OCI-LY3 (cell line): Measurements from ENCODE around the gene PTCD2.

Experiments used
- H2AFZ ChIP-seq: fragments of 200-600, 300-600 bp; shearing (Covaris generic); 2 replicates; pipeline ENCODE4 v1.6.0; 2014; ENCODE audit warnings: antibody characterized with exemption, low read depth, low read length
- H3K27ac ChIP-seq: fragments of 200-600, 300-600 bp; sonication (generic); 2 replicates; pipeline ENCODE4 v1.5.1; 2014; ENCODE audit warnings: mild to moderate bottlenecking, low read length, moderate library complexity, mixed read lengths
- H3K27me3 ChIP-seq: fragments of 200-600, 300-600 bp; sonication (generic); 2 replicates; pipeline ENCODE4 v1.6.1; 2014; ENCODE audit warnings: low read depth, low read length, mixed read lengths
- H3K36me3 ChIP-seq: fragments of 200-600, 300-600 bp; sonication (generic); replicated peaks from 2 replicates; pipeline ENCODE3; 2014; ENCODE audit warnings: low read depth, low read length, mixed read lengths
- H3K4me1 ChIP-seq: fragments of 300-600, 200-600 bp; sonication (generic); 2 replicates; pipeline ENCODE4 v1.6.1; 2014; ENCODE audit warnings: low read length, mixed read lengths
- H3K4me2 ChIP-seq: fragments of 200-600, 300-600 bp; sonication (generic); 2 replicates; pipeline ENCODE4 v1.6.1; 2014; ENCODE audit warnings: low read length, mixed read lengths
- H3K4me3 ChIP-seq: fragments of 300-600, 200-600 bp; sonication (generic); 2 replicates; pipeline ENCODE4 v1.5.1; 2014; ENCODE audit warnings: antibody characterized with exemption, mild to moderate bottlenecking, low read length, moderate library complexity
- H3K79me2 ChIP-seq: fragments of 300-600, 200-600 bp; shearing (Covaris generic); 2 replicates; pipeline ENCODE4 v1.6.1; 2014; ENCODE audit warnings: mild to moderate bottlenecking, low read length, mixed read lengths
- H3K9ac ChIP-seq: fragments of 300-600, 200-600 bp; shearing (Covaris generic); 2 replicates; pipeline ENCODE4 v1.6.0; 2014; ENCODE audit warnings: mild to moderate bottlenecking, low read length, moderate library complexity
- H3K9me3 ChIP-seq: fragments of 200-600, 300-600 bp; shearing (Covaris generic); 2 replicates; pipeline ENCODE4 v1.6.1; 2014; ENCODE audit warnings: low read length, mixed read lengths; ENCODE audit not compliant: insufficient read depth
- H4K20me1 ChIP-seq: fragments of 200-600, 300-600 bp; sonication (generic); 2 replicates; pipeline ENCODE4 v1.6.1; 2016; ENCODE audit warnings: low read length, mixed read lengths; ENCODE audit not compliant: insufficient read depth
- EZH2phosphoT487 ChIP-seq: fragments of 200-600 bp; shearing (Covaris generic); IDR thresholded peaks from 2 replicates; pipeline ENCODE4 v1.6.1; 2018; ENCODE audit warnings: antibody characterized with exemption, mixed run types, low read depth
- TF ChIP-seq, protein P1 (sequence below): fragments of 200-600, 300-600 bp; sonication (generic); IDR thresholded peaks from 2 replicates; pipeline ENCODE4 v1.5.1; 2014; ENCODE audit warnings: antibody characterized with exemption, low read length, low read depth

PTCD2 gene

DNA sequence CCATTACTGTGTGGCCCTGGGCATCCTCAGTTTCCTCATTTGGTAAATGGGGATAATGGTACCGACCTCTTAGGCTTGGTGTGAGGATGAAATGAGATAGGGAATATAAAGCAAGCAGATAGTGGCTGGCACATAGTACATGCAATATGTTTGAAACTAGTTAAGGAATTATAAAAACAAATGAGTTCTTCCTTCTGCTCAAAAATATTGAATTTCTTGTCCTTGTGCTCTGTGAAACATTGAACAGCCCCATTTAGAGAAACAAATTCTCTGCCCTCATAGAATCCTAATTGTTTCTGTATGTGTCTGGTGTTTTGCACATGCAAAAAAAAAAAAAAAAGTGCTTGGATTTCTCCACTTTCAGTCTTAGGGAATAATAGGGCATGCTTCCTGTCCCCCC lies 39.7 kb downstream of the PTCD2 start:
- H4K20me1 ChIP-seq: no peaks in the 10 kb centered on the region
- no peak overlapping the region for H3K9ac ChIP-seq
- H2AFZ ChIP-seq: no peak overlapping the region
- no peak overlapping the region for H3K4me2 ChIP-seq
- no peak overlapping the region for H3K4me3 ChIP-seq
- TF ChIP-seq, protein P1, sequence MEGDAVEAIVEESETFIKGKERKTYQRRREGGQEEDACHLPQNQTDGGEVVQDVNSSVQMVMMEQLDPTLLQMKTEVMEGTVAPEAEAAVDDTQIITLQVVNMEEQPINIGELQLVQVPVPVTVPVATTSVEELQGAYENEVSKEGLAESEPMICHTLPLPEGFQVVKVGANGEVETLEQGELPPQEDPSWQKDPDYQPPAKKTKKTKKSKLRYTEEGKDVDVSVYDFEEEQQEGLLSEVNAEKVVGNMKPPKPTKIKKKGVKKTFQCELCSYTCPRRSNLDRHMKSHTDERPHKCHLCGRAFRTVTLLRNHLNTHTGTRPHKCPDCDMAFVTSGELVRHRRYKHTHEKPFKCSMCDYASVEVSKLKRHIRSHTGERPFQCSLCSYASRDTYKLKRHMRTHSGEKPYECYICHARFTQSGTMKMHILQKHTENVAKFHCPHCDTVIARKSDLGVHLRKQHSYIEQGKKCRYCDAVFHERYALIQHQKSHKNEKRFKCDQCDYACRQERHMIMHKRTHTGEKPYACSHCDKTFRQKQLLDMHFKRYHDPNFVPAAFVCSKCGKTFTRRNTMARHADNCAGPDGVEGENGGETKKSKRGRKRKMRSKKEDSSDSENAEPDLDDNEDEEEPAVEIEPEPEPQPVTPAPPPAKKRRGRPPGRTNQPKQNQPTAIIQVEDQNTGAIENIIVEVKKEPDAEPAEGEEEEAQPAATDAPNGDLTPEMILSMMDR: no peak
- no peak for TF ChIP-seq EZH2phosphoT487
- H3K27me3 ChIP-seq: no peaks in the 10 kb centered on the region
- H3K4me1 ChIP-seq: no peaks in the 10 kb centered on the region
- H3K36me3 ChIP-seq: peaks cover 21% of the 10 kb centered on the region
- no peak overlapping the region for H3K27ac ChIP-seq
- H3K9me3 ChIP-seq: no peaks in the 10 kb centered on the region
- no peaks in the 10 kb centered on the region for H3K79me2 ChIP-seq

DNA sequence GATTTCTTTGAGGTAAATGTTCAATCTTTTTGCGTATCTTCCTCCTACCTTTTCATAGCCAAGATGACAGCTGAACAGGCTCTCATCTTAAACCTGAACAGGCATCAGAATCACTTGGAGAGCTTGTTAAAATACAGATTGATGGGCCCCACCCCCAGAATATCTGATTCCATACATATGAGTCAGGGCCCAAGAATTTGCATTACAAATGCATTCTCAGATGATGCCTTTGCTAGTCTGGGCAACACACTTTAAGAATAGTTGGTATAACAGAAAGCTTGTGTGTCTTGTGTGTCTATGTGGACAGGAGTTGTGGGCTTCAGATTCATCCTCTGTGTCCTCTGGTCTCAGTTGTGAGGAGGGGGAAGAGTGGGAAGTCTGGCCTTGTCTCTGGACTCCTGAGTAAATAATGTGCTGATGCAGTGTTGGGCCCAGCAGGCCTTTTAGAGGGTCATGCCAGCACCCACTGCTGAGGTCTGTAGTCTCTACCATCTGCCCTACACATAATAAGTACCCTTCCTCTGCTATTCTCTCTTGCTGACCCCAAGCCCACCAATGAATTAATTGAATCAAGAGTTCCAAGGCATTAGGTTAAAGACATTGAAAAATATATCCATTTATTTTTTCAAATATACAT lies 43.1 kb downstream of the PTCD2 start:
- no peak overlapping the region for H2AFZ ChIP-seq
- no peaks in the 10 kb centered on the region for H3K27me3 ChIP-seq
- H3K9ac ChIP-seq: no peak overlapping the region
- H3K9me3 ChIP-seq: no peaks in the 10 kb centered on the region
- no peak overlapping the region for H3K4me3 ChIP-seq
- H3K36me3 ChIP-seq: peaks cover 21% of the 10 kb centered on the region
- H3K27ac ChIP-seq: no peak overlapping the region
- H4K20me1 ChIP-seq: no peaks in the 10 kb centered on the region
- TF ChIP-seq, protein P1: no peak
- TF ChIP-seq EZH2phosphoT487: no peak
- no peak overlapping the region for H3K4me2 ChIP-seq
- peaks cover 9% of the 10 kb centered on the region for H3K4me1 ChIP-seq
- H3K79me2 ChIP-seq: no peaks in the 10 kb centered on the region

DNA sequence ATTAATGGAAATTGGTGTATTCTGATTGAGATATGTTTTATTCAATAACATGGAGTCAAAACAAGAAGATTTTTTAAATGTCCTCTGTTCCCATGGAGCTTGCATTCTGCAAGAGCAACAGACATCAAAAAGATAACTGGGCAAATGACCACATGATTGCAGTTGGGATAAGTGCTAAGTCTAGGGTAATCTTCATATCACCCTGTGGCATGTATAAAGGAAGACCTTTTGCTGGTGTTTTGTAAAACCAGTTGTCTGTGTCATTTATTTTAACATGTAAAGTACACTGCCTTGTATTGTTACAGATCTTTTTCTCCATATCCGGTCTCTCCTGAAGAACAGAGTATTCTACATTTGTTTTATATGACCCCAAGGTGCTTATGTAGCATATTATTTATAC lies 44.0 kb downstream of the PTCD2 start:
- Histone ChIP-seq H3K27ac (no peak overlapping the region), H3K79me2 (no peaks in the 10 kb centered on the region), H3K36me3 (peaks cover 16% of the 10 kb centered on the region), H3K27me3 (no peaks in the 10 kb centered on the region), H3K9ac (no peak overlapping the region), H3K4me1 (peaks cover 18% of the 10 kb centered on the region), H4K20me1 (no peaks in the 10 kb centered on the region), H3K4me2 (no peak overlapping the region), H2AFZ (no peak overlapping the region), H3K9me3 (no peaks in the 10 kb centered on the region), H3K4me3 (no peak overlapping the region)
- TF ChIP-seq, protein P1: no peak
- no peak for TF ChIP-seq EZH2phosphoT487

DNA sequence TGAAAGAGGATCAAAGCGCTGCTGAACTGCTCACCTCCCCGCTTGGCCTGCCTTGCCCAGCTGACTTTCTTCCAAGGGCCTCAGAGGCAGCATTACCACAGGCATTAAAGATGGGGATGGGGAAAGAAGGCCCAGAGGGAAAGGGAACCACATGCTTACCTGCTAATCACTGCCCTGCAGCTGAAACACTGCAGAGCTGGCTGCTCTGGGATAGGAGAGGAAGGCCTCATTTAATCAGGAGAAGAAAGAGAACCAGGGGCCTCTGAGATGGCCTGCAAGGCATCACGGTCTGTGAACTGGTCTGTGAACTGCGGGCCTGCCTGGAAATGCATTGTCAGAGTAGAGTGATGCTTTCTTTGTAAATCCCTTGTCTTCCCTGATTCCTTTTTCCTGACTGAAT lies 44.8 kb downstream of the PTCD2 start:
- Histone ChIP-seq H3K36me3 (peaks cover 11% of the 10 kb centered on the region), H4K20me1 (no peaks in the 10 kb centered on the region), H3K27me3 (no peaks in the 10 kb centered on the region), H3K27ac (no peak overlapping the region), H3K4me3 (no peak overlapping the region), H3K4me2 (no peak overlapping the region), H2AFZ (no peak overlapping the region), H3K4me1 (peaks cover 26% of the 10 kb centered on the region), H3K79me2 (no peaks in the 10 kb centered on the region), H3K9ac (no peak overlapping the region), H3K9me3 (no peaks in the 10 kb centered on the region)
- TF ChIP-seq, protein P1: no peak
